Stimulated activated CD8-positive, alpha-beta memory T cell treated with anti-CD3 and anti-CD28 coated beads, Interleukin-4, amount 100 ng/mL, for 48 hours (primary cell): ENCODE data around the gene PDZD2.
A peak's percentile ranks its signal among the peaks of the same experiment; 100 is the strongest.
"Not testable (repeated sequence)": the region's sequence is repeated elsewhere in the genome, so short reads cannot be mapped to it uniquely, and the experiment has no call there.

Experiments
- DNase-seq: peaks from one replicate; pipeline ENCODE4 v3.0.0-alpha.2; 2020

The PDZD2 gene

GRCh38 chr5:32057187-32058096 is 418.5 kb downstream of the PDZD2 start:
- DNase-seq: no peak

DNA sequence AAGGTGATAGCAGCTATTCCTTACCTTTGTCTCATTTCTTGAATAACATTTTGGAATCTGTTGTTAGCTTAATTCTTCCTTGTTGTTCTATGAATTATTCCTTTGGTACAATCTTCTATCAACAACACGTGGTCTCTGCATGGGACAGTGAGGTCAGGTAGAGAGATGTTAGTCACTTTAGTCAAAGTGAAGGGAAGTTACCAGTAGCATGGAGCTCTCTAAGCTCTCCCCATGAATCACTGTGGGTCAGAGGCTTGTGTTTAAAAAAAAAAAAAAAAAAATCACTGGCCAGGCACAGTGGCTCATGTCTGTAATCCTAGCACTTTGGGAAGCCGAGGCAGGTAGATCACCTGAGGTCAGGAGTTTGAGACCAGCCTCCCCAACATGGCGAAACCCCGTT is 419.2 kb downstream of the PDZD2 start:
- no peak for DNase-seq

- no peak for DNase-seq
Measured at GRCh38 chr5:32058997-32059396, 420.1 kb downstream of the PDZD2 start.

DNA sequence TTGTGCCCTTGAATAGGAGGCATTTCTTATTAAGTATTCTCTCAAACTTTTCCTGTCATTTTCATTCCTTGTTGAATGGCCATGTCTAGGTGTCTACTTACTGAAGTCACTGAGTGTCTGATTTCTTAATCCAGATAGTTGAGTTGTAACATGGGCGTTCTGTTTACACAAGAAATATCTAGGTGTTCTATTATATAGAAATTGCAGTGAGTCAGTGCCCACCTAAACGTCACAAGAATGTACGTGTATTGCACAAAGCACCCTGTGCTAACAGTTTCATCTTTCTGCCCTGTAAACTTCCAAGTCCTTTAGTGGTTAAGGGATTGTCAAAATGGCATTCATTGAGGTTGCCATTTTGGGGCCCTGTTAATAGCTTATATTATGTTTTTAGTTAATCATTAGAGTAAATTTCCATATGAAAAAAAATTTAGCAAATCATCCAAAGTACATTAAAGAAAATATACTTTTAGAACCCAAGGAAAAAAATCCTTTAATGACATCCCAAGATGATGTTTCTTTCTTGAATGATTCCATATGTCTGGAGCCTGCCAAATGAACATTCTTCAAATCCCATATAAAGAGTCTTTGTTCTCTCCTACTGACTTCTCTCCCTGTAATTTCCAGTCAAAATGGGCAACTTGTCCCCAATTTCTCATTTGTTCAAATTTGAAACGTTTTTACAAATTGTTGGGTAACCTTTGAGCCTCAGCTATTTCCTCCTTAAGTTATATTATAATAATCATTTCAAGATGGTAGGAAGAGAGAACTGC is 421.0 kb downstream of the PDZD2 start:
- DNase-seq: no peak

GRCh38 chr5:32061236-32061635 is 422.3 kb downstream of the PDZD2 start:
- DNase-seq: no peak

DNA sequence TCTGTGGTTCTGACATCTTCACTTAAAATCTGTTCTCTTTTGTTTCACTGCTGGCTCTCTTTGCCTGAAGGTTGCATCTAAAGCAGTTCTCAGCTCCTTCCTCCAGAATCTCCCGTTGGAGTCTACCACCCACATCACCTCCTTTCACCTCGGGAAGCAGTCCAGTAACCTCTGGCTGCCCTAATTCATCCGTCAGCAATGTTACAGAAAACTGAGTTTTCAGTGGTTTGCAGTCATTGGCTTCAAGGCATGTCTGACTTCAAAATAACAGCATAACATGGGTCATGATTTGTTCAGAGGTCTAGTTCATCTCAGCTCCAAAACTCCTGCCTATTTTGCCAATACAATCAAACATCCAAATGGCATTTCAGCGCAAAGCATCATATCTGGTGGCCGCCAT is 427.5 kb downstream of the PDZD2 start:
- DNase-seq: no peak

DNA sequence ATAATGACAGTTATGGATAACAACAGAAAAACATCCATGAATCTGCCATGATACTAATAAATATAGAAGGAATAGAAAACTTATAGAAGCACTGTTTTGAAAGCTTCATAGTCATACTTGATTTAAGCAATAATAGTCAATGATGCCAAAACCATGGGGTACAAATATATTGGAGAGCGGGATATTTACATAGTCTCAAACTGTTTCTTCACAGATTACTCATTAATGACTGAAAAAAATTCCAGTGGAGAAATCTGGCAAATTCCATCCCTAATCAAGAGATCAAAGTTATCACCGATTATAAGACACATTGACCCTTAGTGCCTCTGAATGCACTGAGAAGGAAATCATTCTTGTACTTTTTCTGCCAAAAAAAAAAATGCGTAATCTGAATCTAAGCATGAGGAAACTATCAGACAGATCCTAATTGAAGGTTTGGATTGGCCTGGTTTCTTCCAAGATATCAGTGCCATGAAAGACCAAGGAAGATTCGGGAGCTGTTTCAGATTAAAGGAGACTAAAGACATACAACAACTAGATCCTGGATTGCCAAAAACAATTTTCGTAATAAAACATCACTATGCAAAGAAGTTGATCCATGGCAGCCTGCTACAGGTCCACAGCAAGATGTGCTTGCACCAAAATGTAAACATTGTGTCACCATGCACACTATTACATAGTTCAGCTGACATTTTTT is 429.0 kb downstream of the PDZD2 start:
- DNase-seq: no peak

- no peak for DNase-seq
Measured at GRCh38 chr5:32068561-32068960, 429.6 kb downstream of the PDZD2 start.

- DNase-seq: no peak
Measured at GRCh38 chr5:32069396-32069795, 430.5 kb downstream of the PDZD2 start.

GRCh38 chr5:32071351-32071944 is 432.5 kb downstream of the PDZD2 start:
- DNase-seq: no peak

DNA sequence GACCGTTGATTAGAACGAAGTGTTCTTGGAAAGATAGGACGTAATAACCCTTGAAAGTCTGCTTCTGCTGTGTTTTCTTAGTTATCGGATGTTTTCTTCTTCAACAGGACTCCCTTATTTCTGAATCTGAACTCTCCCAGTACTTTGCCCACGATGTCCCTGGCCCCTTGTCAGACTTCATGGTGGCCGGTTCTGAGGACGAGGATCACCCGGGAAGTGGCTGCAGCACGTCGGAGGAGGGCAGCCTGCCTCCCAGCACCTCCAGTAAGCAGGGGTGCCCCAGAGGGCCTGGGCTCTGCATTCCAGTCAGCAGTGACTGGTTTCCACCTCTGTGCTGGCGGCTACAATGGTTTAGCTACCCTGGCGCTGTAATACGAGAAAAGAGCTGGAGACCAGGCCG is 433.1 kb downstream of the PDZD2 start:
- no peak for DNase-seq

- no peak for DNase-seq
Measured at GRCh38 chr5:32074401-32074800, 435.5 kb downstream of the PDZD2 start.

DNA sequence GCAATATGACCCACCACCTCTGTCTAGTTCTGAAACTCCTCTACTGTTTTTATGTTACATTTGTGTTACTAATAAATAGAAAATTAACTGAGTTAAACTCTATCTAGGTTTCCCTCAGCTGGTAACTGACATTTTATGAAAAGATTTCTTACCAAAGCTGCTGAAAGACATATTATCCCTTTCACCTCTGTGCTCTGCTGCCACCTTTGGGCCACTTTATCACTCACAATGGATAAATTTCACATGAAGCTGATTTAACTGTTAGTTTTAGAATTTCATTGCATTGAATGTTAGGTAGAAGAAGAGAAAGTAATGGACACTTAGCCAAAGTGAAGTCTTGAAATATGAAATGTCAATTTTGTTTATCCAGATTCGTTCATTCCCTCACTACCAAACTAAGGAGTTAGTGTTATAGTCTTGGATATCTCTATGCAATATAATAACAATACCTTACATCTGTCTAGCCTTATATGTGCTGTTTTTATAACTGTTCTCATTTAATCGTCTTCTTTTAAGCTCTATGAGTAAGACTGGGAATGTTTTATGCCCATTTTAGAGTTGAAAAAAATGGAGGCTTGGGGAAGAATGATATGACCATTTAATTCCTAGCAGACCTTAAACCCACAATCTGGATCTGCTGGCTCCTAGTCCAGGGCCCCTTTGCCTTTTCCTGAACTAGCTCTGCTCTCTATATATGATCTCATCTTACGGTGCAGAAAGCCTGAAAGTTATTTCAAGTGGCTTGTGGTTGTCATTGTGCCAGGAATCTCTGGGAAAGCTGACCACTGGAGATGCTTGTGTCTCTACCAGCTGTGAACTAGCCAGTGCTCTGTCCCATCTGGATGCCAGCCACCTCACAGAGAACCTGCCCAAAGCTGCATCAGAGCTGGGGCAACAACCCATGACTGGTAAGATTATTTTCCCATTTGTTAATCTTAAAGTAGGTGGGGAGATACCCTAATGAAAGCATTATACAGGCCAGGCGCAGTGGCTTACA is 438.1 kb downstream of the PDZD2 start:
- peak; percentile 52 for DNase-seq

GRCh38 chr5:32078855-32079254 is 439.9 kb downstream of the PDZD2 start:
- not testable (repeated sequence) for DNase-seq

DNA sequence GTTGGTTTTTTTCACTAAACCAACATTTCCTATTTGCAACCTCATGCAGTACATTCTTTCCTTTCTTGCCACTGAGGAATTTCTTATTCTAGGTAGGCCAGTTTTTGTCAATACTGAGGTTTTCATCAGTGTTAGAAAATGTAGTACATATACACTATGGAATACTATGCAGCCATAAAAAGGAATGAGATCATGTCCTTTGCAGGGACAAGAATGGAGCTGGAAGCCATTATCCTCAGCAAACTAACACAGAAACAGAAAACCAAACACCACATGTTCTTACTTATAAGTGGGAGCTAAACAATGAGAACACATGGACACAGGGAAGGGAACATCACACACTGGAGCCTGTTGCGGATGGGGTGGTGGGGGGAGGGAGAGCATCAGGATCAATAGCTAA is 441.6 kb downstream of the PDZD2 start:
- not testable (repeated sequence) for DNase-seq

- no peak for DNase-seq
Measured at GRCh38 chr5:32082701-32083100, 443.8 kb downstream of the PDZD2 start.

GRCh38 chr5:32083981-32084430 is 445.1 kb downstream of the PDZD2 start:
- DNase-seq: no peak

DNA sequence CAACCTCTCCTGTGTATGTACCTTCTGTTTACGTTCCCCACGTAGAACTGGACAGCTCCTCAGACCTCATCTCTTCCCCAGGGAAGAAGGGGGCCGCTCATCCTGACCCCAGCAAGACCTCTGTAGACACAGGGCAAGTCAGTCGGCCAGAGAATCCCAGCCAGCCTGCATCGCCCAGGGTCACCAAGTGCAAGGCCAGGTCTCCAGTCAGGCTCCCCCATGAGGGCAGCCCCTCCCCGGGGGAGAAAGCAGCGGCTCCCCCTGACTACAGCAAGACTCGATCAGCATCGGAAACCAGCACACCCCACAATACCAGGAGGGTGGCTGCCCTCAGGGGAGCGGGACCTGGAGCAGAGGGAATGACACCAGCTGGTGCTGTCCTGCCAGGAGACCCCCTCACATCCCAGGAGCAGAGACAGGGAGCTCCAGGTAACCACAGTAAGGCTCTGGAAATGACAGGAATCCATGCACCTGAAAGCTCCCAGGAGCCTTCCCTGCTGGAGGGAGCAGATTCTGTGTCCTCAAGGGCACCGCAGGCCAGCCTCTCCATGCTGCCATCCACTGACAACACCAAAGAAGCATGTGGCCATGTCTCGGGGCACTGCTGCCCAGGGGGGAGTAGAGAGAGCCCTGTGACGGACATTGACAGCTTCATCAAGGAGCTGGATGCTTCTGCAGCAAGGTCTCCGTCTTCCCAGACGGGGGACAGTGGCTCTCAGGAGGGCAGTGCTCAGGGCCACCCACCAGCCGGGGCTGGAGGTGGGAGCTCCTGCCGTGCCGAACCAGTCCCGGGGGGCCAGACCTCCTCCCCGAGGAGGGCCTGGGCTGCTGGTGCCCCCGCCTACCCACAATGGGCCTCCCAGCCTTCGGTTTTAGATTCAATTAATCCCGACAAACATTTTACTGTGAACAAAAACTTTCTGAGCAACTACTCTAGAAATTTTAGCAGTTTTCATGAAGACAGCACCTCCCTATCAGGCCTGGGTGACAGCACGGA is 448.5 kb downstream of the PDZD2 start:
- no peak for DNase-seq

GRCh38 chr5:32088214-32088613 is 449.3 kb downstream of the PDZD2 start:
- DNase-seq: no peak
